ENCODE measurements around the gene FAM216A.

Gene FAM216A

GRCh38 chr12:110475426-110475825, 6.8 kb downstream of the FAM216A start:
- H3K27ac ChIP-seq (ENCODE audit: low read depth, low read length), result no peak overlapping the region
- no peaks in the 10 kb centered on the region for H3K27me3 ChIP-seq (ENCODE audit: low read length)
- TF ChIP-seq EZH2phosphoT487 (conservative IDR thresholded peaks at IDR 0.05; ENCODE audit: low read length) (no peak), CTCF (IDR thresholded peaks at IDR 0.05; ENCODE audit: insufficient read depth, low read length, poor library complexity, severe bottlenecking) (no peak)
- H3F3A ChIP-seq (ENCODE audit: insufficient read depth), result peaks cover 3% of the 10 kb centered on the region; the same call in 1 of the 2 replicates
- H4K20me1 ChIP-seq (ENCODE audit: low read depth, low read length), result no peaks in the 10 kb centered on the region
- H3K4me3 ChIP-seq (ENCODE audit: insufficient read depth, low read length, poor library complexity, severe bottlenecking), result no peak overlapping the region
- no peaks in the 10 kb centered on the region for H3K9me2 ChIP-seq (replicated peaks; ENCODE audit: insufficient read depth, low read length)
- H2AFZ ChIP-seq (ENCODE audit: low read depth, low read length, severe bottlenecking), result no peak overlapping the region
- H3K9me3 ChIP-seq (ENCODE audit: insufficient read depth, low read length), result no peaks in the 10 kb centered on the region
- no peak overlapping the region for H3K9ac ChIP-seq (ENCODE audit: low read length)
- peaks cover 9% of the 10 kb centered on the region; the same call in 1 of the 2 replicates for H3K36me3 ChIP-seq (ENCODE audit: low read length)
- no peak overlapping the region for H3K4me2 ChIP-seq (ENCODE audit: low read depth, low read length, poor library complexity, severe bottlenecking)
- H3K79me2 ChIP-seq (ENCODE audit: insufficient read depth, low read length), result peaks cover 30% of the 10 kb centered on the region

- Histone ChIP-seq H4K20me1 (ENCODE audit: low read depth, low read length) (no peaks in the 10 kb centered on the region), H3K27me3 (ENCODE audit: low read length) (no peaks in the 10 kb centered on the region), H3K4me3 (ENCODE audit: insufficient read depth, low read length, poor library complexity, severe bottlenecking) (no peak overlapping the region), H2AFZ (ENCODE audit: low read depth, low read length, severe bottlenecking) (no peak overlapping the region), H3K79me2 (ENCODE audit: insufficient read depth, low read length) (peaks cover 41% of the 10 kb centered on the region), H3F3A (ENCODE audit: insufficient read depth) (peaks cover 47% of the 10 kb centered on the region), H3K9ac (ENCODE audit: low read length) (peak overlapping the region; percentile 89), H3K36me3 (ENCODE audit: low read length) (peaks cover 19% of the 10 kb centered on the region), H3K9me3 (ENCODE audit: insufficient read depth, low read length) (no peaks in the 10 kb centered on the region), H3K27ac (ENCODE audit: low read depth, low read length) (peak overlapping the region; percentile 73; the same call in 1 of the 2 replicates), H3K9me2 (replicated peaks; ENCODE audit: insufficient read depth, low read length) (no peaks in the 10 kb centered on the region), H3K4me2 (ENCODE audit: low read depth, low read length, poor library complexity, severe bottlenecking) (peak overlapping the region; percentile 81)
- TF ChIP-seq EZH2phosphoT487 (conservative IDR thresholded peaks at IDR 0.05; ENCODE audit: low read length) (no peak), CTCF (IDR thresholded peaks at IDR 0.05; ENCODE audit: insufficient read depth, low read length, poor library complexity, severe bottlenecking) (no peak)
These were observed 30.5 kb downstream of the FAM216A start for GRCh38 chr12:110498984-110499706.

GRCh38 chr12:110501399-110501751, 32.7 kb downstream of the FAM216A start:
- H3K9me3 ChIP-seq (ENCODE audit: insufficient read depth, low read length), result no peaks in the 10 kb centered on the region
- H4K20me1 ChIP-seq (ENCODE audit: low read depth, low read length), result no peaks in the 10 kb centered on the region
- peak overlapping the region; percentile 89 for H3K9ac ChIP-seq (ENCODE audit: low read length)
- no peak for TF ChIP-seq CTCF (IDR thresholded peaks at IDR 0.05; ENCODE audit: insufficient read depth, low read length, poor library complexity, severe bottlenecking)
- H2AFZ ChIP-seq (ENCODE audit: low read depth, low read length, severe bottlenecking), result peak overlapping the region; percentile 31
- H3F3A ChIP-seq (ENCODE audit: insufficient read depth), result peaks cover 43% of the 10 kb centered on the region
- no peaks in the 10 kb centered on the region for H3K27me3 ChIP-seq (ENCODE audit: low read length)
- peak overlapping the region; percentile 89 for H3K4me3 ChIP-seq (ENCODE audit: insufficient read depth, low read length, poor library complexity, severe bottlenecking)
- H3K9me2 ChIP-seq (replicated peaks; ENCODE audit: insufficient read depth, low read length), result no peaks in the 10 kb centered on the region
- H3K4me2 ChIP-seq (ENCODE audit: low read depth, low read length, poor library complexity, severe bottlenecking), result peak overlapping the region; percentile 81
- peaks cover 41% of the 10 kb centered on the region for H3K79me2 ChIP-seq (ENCODE audit: insufficient read depth, low read length)
- H3K27ac ChIP-seq (ENCODE audit: low read depth, low read length), result peak overlapping the region; percentile 73
- H3K36me3 ChIP-seq (ENCODE audit: low read length), result peaks cover 17% of the 10 kb centered on the region
